ENCODE results near the gene MAPKAPK5.
"Not testable (repeated sequence)": the region's sequence is repeated elsewhere in the genome, so short reads cannot be mapped to it uniquely, and the experiment has no call there.

MAPKAPK5 gene

GRCh38 chr12:111828338-111828979, 13.6 kb upstream of the MAPKAPK5 start:
- DNase-seq, result no peak

DNA sequence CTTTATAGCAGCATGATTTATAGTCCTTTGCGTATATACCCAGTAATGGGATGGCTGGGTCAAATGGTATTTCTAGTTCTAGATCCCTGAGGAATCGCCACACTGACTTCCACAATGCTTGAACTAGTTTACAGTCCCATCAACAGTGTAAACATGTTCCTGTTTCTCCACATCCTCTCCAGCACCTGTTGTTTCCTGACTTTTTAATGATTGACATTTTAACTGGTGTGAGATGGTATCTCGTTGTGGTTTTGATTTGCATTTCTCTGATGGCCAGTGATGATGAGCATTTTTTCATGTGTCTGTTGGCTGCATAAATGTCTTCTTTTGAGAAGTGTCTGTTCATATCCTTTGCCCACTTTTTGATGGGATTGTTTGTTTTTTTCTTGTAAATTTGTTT, 12.4 kb upstream of the MAPKAPK5 start:
- DNase-seq, result not testable (repeated sequence)

DNA sequence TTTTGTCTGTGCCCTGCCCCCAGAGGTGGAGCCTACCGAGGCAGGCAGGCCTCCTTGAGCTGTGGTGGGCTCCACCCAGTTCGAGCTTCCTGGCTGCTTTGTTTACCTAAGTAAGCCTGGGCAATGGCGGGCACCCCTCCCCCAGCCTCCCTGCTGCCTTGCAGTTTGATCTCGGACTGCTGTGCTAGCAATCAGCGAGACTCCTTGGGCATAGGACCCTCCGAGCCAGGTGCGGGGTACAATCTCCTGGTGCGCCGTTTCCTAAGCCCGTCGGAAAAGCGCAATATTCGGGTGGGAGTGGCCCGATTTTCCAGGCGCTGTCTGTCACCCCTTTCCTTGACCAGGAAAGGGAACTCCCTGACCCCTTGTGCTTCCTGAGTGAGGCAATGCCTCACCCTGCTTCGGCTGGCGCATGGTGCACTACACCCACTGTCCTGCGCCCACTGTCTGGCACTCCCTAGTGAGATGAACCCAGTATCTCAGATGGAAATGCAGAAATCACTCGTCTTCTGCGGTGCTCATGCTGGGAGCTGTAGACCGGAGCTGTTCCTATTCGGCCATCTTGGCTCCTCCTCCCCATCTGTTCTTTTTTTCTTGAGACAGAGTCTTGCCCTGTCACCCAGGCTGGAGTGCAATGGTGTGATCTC, 7.2 kb upstream of the MAPKAPK5 start:
- DNase-seq, result peak; percentile 18 to 26

GRCh38 chr12:111835531-111836181, 6.4 kb upstream of the MAPKAPK5 start:
- DNase-seq, result not testable (repeated sequence)

GRCh38 chr12:111838353-111838752, 3.7 kb upstream of the MAPKAPK5 start:
- DNase-seq, result no peak

DNA sequence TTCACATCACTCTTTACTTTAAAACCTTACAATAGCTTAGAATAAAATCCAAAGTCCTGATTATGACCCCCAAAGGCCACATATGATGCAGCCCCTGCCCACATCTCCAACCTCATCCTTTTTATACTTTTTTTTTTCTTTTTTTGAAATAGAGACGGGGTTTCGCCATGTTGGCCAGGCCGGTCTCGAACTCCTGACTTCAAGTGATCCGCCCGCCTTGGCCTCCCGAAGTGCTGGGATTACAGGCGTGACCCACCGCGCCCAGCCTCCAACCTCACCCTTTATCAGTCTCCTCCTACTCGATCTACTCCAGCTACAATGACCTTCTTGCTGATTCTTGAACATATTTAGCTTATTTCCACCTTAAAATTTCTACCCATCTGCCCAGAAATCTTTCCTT, 1.2 kb upstream of the MAPKAPK5 start:
- DNase-seq, result no peak

- DNase-seq, result no peak
Observed at GRCh38 chr12:111841236-111841749, 735 bp upstream of the MAPKAPK5 start.

GRCh38 chr12:111842556-111843396, 748 bp downstream of the MAPKAPK5 start:
- DNase-seq, result no peak

GRCh38 chr12:111846016-111846415, 4.0 kb downstream of the MAPKAPK5 start:
- DNase-seq, result no peak

GRCh38 chr12:111850526-111850925, 8.5 kb downstream of the MAPKAPK5 start:
- no peak for DNase-seq

GRCh38 chr12:111858186-111858585, 16.2 kb downstream of the MAPKAPK5 start:
- no peak for DNase-seq

DNA sequence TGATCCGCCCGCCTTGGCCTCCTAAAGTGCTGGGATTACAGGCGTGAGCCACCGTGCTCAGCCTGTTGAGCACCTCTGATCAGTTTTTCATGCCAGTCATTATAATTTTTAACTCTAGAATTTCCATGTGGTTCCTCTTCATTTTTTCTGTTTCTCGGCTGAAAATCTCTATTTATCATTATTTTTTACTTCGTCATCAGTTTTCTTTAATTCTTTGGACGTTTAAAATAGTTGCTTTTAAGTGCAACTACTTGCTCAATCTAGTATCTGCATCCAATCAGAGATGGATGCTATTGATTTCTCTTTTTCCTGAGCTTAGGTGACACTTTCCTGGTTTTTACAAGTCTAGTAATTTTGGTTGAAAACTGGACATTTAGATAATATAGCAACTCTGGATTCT, 16.8 kb downstream of the MAPKAPK5 start:
- no peak for DNase-seq

DNA sequence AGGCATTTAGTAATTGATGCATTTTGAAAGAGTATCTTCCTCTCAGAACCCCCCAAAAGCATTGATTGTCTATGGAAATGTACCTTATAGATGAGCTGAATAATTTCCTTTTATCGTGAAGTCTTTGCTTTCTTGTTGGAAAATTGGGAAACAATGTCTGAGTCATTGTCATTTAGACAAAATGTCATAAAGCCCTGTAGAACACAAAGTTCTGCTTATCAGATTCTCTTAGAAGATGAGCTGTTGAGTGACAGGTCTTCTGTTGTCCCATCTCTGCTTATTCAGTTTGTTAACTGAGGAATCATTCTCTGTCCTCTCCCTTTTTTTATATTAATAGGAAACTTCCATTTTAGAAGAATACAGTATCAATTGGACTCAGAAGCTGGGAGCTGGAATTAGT, 22.9 kb downstream of the MAPKAPK5 start:
- no peak for DNase-seq

DNA sequence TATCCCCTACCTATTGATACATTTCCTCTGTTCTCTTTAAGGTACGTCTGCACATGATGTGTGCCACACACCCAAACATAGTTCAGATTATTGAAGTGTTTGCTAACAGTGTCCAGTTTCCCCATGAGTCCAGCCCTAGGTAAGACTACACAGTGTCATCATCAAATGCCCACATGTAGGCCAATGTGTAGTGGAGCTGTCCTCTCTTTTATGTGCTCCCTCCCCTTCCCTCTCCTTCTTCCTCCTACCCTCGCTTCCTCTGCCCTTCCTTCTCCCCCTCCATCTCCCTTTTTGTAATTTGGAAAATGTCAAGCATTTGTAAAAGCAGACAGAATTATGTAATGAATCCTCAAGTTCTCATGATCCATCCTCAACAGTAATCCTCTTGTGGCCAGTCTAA, 25.5 kb downstream of the MAPKAPK5 start:
- DNase-seq, result no peak

DNA sequence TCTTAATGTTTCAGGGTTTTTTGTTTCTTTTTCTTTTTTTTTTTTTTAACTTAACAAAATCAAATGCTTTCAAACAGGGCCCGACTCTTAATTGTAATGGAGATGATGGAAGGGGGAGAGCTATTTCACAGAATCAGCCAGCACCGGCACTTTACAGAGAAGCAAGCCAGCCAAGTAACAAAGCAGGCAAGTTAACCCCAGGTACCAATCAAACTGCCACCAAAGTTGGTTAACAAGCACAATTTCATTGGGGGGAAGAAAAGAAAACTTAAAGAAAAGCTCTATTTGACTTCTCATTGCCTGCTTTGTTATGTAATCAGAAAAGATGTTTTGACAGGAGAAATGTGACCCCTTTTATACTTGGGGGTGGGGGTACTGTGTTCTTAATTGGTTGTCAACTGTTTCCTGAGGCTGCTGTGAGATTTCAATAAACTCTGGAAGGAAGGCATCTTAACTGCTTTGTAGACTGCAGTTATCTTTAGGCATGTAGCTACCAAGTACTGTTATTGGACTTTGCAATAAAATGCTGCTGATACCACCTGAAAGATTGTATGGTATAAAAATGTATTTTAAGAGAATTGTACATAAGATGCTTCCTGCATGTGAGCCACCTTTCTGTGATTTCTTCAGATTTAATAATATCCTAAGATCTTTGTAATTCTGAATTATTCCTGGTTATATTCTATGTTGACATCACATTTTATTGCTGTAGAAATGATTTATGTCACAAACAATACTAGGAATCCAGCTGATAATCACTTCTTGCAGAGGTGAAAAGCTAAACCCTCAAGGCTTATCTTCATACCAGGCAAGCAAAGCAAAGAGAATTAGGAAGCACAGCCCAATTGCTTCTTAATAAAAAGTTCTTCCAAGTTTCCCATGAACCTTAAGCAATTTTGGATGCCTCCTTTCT, 26.9 kb downstream of the MAPKAPK5 start:
- DNase-seq, result no peak

GRCh38 chr12:111869671-111870070, 27.6 kb downstream of the MAPKAPK5 start:
- no peak for DNase-seq

DNA sequence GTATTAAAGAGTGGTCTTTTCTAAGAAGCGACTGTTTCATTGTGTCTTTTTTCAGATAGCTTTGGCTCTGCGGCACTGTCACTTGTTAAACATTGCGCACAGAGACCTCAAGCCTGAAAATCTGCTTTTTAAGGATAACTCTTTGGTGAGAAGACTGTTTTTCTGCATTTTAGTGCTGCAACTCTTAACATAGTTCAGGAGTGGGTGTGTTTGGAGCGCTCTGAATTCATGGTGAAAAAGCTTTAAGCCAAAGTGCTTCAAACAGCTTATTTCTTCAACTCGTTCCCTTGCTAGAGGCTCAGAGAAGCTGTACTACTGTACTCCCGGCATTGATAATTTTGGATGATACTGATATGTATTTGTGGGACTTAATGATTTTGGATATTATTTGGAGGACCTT, 28.2 kb downstream of the MAPKAPK5 start:
- no peak for DNase-seq

DNA sequence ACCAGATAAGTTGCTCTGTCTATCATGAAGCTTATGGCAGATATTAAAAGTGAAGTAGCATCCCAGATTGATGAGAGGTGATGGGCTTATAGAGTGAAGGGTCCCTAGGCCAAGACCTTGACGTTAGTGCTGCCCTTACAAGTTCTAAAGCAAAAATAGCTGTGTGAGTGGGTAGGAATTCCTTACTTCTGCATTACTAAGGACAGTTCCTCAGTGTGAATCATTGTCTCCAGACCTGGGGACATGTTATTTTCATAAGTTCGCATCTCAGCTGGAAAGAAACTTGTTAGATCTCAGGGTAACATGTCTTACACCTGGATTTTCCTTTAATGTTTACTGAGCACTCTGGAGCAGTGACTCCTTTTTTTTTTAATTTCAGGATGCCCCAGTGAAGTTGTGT, 28.7 kb downstream of the MAPKAPK5 start:
- DNase-seq, result no peak

- no peak for DNase-seq
Observed at GRCh38 chr12:111873113-111873512, 31.1 kb downstream of the MAPKAPK5 start.

- DNase-seq, result no peak
Observed at GRCh38 chr12:111881716-111882115, 39.7 kb downstream of the MAPKAPK5 start.

DNA sequence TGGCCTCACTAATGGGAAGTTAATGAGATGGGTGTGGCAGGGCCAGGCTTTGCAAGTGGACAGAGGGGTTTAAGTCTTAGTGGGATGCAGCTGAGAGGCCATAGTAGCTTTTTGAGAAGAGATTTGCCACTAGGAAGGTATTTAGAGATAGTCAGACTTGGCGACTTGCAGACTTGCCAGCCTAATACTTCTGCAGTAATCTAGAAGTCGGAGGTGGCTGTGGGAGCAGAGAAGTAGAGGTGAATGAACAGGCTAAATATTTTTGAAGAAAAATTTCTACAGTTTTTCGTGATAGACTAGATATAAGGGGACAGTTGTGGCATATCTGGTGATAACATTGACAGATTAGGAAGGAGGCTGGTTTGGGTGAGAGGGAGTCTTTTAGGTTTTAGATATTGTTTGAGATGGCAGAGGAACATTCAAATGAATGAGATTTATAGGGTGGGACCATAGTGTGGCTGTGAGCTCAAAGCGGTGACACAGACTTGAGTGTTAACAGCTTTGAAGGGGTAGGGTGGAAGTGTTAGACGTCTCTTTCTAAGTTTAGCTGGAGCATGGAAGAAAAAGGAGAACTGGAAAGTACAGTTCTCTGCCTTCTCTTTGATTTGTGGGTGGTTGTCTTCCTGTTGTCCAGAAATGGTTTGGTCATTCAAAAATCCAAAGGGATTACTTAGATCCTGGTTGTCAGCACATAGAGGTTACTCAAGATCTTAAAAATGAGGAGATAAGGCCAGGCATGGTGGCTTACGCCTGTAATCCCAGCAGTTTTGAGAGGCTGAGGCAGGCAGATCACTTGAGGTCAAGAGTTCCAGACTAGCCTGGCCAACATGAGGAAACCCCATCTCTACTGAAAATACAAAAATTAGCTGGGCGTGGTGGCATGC, 44.9 kb downstream of the MAPKAPK5 start:
- DNase-seq, result no peak
